ENCODE data around the gene SLCO2A1.

The SLCO2A1 gene

GRCh38 chr3:133934073-133934970, 95.4 kb downstream of the SLCO2A1 start:
- no peak for DNase-seq (ENCODE audit: low read depth, low spot score)
- H3K9me3 ChIP-seq (ENCODE audit: low read depth, low read length), result no peaks in the 10 kb centered on the region
- H3K36me3 ChIP-seq (ENCODE audit: insufficient read depth, low read length), result no peaks in the 10 kb centered on the region
- no peak overlapping the region for H3K4me3 ChIP-seq
- no peak overlapping the region for H3K9ac ChIP-seq (ENCODE audit: insufficient read length)
- H3K27ac ChIP-seq, result no peak overlapping the region
- no peak for TF ChIP-seq FOXP2 (optimal IDR thresholded peaks at IDR 0.05; ENCODE audit: control extremely low read depth, extremely low read length, insufficient read depth)
- TF ChIP-seq EZH2 (IDR thresholded peaks at IDR 0.05), result no peak
- TF ChIP-seq POLR2AphosphoS5 (IDR thresholded peaks at IDR 0.05; ENCODE audit: borderline replicate concordance, low read depth, low read length), result no peak

GRCh38 chr3:133933097-133934024, 96.4 kb downstream of the SLCO2A1 start:
- Histone ChIP-seq H3K4me3 (no peak overlapping the region), H3K9me3 (ENCODE audit: low read depth, low read length) (no peaks in the 10 kb centered on the region), H3K9ac (ENCODE audit: insufficient read length) (no peak overlapping the region), H3K36me3 (ENCODE audit: insufficient read depth, low read length) (no peaks in the 10 kb centered on the region), H3K27ac (no peak overlapping the region)
- no peak for TF ChIP-seq EZH2 (IDR thresholded peaks at IDR 0.05)
- no peak for TF ChIP-seq POLR2AphosphoS5 (IDR thresholded peaks at IDR 0.05; ENCODE audit: borderline replicate concordance, low read depth, low read length)
- no peak for TF ChIP-seq FOXP2 (optimal IDR thresholded peaks at IDR 0.05; ENCODE audit: control extremely low read depth, extremely low read length, insufficient read depth)
- DNase-seq (ENCODE audit: low read depth, low spot score), result no peak

GRCh38 chr3:133932009-133932408, 97.7 kb downstream of the SLCO2A1 start:
- TF ChIP-seq POLR2AphosphoS5 (IDR thresholded peaks at IDR 0.05; ENCODE audit: borderline replicate concordance, low read depth, low read length), result no peak
- no peak for TF ChIP-seq FOXP2 (optimal IDR thresholded peaks at IDR 0.05; ENCODE audit: control extremely low read depth, extremely low read length, insufficient read depth)
- TF ChIP-seq EZH2 (IDR thresholded peaks at IDR 0.05), result no peak
- H3K9ac ChIP-seq (ENCODE audit: insufficient read length), result no peak overlapping the region
- H3K4me3 ChIP-seq, result no peak overlapping the region
- no peak overlapping the region for H3K27ac ChIP-seq
- DNase-seq (ENCODE audit: low read depth, low spot score), result no peak
- H3K9me3 ChIP-seq (ENCODE audit: low read depth, low read length), result no peaks in the 10 kb centered on the region
- no peaks in the 10 kb centered on the region for H3K36me3 ChIP-seq (ENCODE audit: insufficient read depth, low read length)

GRCh38 chr3:133931084-133931483, 98.6 kb downstream of the SLCO2A1 start:
- Histone ChIP-seq H3K27ac (no peak overlapping the region), H3K4me3 (no peak overlapping the region), H3K9me3 (ENCODE audit: low read depth, low read length) (no peaks in the 10 kb centered on the region), H3K9ac (ENCODE audit: insufficient read length) (no peak overlapping the region), H3K36me3 (ENCODE audit: insufficient read depth, low read length) (no peaks in the 10 kb centered on the region)
- DNase-seq (ENCODE audit: low read depth, low spot score), result no peak
- TF ChIP-seq FOXP2 (optimal IDR thresholded peaks at IDR 0.05; ENCODE audit: control extremely low read depth, extremely low read length, insufficient read depth) (no peak), EZH2 (IDR thresholded peaks at IDR 0.05) (no peak), POLR2AphosphoS5 (IDR thresholded peaks at IDR 0.05; ENCODE audit: borderline replicate concordance, low read depth, low read length) (no peak)

- no peak overlapping the region for H3K27ac ChIP-seq
- no peaks in the 10 kb centered on the region for H3K36me3 ChIP-seq (ENCODE audit: insufficient read depth, low read length)
- H3K4me3 ChIP-seq, result no peak overlapping the region
- TF ChIP-seq FOXP2 (optimal IDR thresholded peaks at IDR 0.05; ENCODE audit: control extremely low read depth, extremely low read length, insufficient read depth) (no peak), EZH2 (IDR thresholded peaks at IDR 0.05) (no peak), POLR2AphosphoS5 (IDR thresholded peaks at IDR 0.05; ENCODE audit: borderline replicate concordance, low read depth, low read length) (no peak)
- no peaks in the 10 kb centered on the region for H3K9me3 ChIP-seq (ENCODE audit: low read depth, low read length)
- DNase-seq (ENCODE audit: low read depth, low spot score), result peak; percentile 47
- H3K9ac ChIP-seq (ENCODE audit: insufficient read length), result no peak overlapping the region
Observed at GRCh38 chr3:133930341-133930933, 99.3 kb downstream of the SLCO2A1 start.

GRCh38 chr3:133928903-133929607, 100.7 kb downstream of the SLCO2A1 start:
- no peak for DNase-seq (ENCODE audit: low read depth, low spot score)
- no peaks in the 10 kb centered on the region for H3K9me3 ChIP-seq (ENCODE audit: low read depth, low read length)

GRCh38 chr3:133928136-133928893, 101.4 kb downstream of the SLCO2A1 start:
- no peak for DNase-seq (ENCODE audit: low read depth, low spot score)
- Histone ChIP-seq H3K4me3 (peak overlapping the region; percentile 78), H3K9ac (ENCODE audit: insufficient read length) (peak overlapping the region; percentile 20), H3K27ac (no peak overlapping the region), H3K36me3 (ENCODE audit: insufficient read depth, low read length) (no peaks in the 10 kb centered on the region), H3K9me3 (ENCODE audit: low read depth, low read length) (no peaks in the 10 kb centered on the region)
- TF ChIP-seq FOXP2 (optimal IDR thresholded peaks at IDR 0.05; ENCODE audit: control extremely low read depth, extremely low read length, insufficient read depth) (no peak), POLR2AphosphoS5 (IDR thresholded peaks at IDR 0.05; ENCODE audit: borderline replicate concordance, low read depth, low read length) (no peak), EZH2 (IDR thresholded peaks at IDR 0.05) (no peak)

More at GRCh38 chr3:133928903-133929607, 100.7 kb downstream of the SLCO2A1 start:
- TF ChIP-seq FOXP2 (optimal IDR thresholded peaks at IDR 0.05; ENCODE audit: control extremely low read depth, extremely low read length, insufficient read depth) (no peak), EZH2 (IDR thresholded peaks at IDR 0.05) (no peak), POLR2AphosphoS5 (IDR thresholded peaks at IDR 0.05; ENCODE audit: borderline replicate concordance, low read depth, low read length) (no peak)
- Histone ChIP-seq H3K4me3 (no peak overlapping the region), H3K36me3 (ENCODE audit: insufficient read depth, low read length) (no peaks in the 10 kb centered on the region), H3K27ac (no peak overlapping the region), H3K9ac (ENCODE audit: insufficient read length) (no peak overlapping the region)

Measured in SK-N-MC (cell line).